ENCODE data around the gene FTO. TPM values are rescaled to one million over a fixed set of nuclear protein-coding genes. Genes with fewer than 3 reads are reported as not detected.
A peak's percentile ranks its signal among the peaks of the same experiment; 100 is the strongest.

The FTO gene
- total RNA-seq, 1 donor from 2014 or later = 98.6 TPM

DNA sequence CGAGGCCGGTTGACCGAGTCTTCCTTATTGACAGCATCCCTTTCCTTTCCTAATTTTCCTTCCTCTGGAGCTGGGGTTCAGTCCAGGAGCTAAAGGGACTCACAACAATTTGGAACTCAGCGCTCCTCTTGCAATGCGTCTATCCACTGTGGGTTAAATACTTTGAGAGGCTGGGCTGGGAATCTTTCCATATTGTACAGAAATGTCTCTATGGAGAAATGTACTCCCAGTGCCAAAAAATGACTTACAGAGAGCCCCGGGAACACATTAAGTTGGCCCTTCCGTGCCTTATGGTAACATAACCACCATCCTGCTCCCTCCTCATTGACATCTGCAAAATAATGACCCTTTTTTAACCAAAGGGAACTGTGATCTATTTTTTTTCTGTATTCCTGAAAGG is 192.8 kb downstream of the FTO start:
- peaks cover 29% of the 10 kb centered on the region for H3K4me1 ChIP-seq
- ATAC-seq (no peak), DNase-seq (no peak)
- H3K27ac ChIP-seq = no peak overlapping the region
- no peaks in the 10 kb centered on the region for H3K9me3 ChIP-seq
- no peaks in the 10 kb centered on the region for H3K36me3 ChIP-seq
- no peak overlapping the region for H3K4me3 ChIP-seq
- intact Hi-C loops (cut with DNase I) = no loop called here
- no peaks in the 10 kb centered on the region for H3K27me3 ChIP-seq (ENCODE audit: low read depth)
- TF ChIP-seq CTCF (IDR thresholded peaks at IDR 0.05) = no peak

DNA sequence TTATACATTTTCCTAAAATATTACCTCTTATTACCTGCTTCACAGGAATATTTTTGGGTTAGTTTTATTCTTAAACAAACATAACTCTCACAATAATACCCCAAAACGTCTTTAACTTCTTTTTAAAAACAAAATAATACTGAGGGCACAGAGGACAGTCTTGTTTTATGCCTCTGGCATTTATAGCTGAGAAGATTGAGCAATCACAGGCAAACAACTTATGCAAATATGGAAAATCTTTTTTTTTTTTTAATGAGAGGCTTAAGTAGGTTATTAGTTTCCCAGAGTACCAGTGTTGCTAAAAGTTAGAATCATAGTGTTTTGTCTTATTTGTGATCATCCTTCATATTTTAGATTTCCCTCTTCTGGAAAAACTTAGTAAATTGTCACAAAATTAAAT is 195.0 kb downstream of the FTO start:
- H3K27ac ChIP-seq = no peak overlapping the region
- no peak for TF ChIP-seq CTCF (IDR thresholded peaks at IDR 0.05)
- peak; percentile 37 to 57 for ATAC-seq

DNA sequence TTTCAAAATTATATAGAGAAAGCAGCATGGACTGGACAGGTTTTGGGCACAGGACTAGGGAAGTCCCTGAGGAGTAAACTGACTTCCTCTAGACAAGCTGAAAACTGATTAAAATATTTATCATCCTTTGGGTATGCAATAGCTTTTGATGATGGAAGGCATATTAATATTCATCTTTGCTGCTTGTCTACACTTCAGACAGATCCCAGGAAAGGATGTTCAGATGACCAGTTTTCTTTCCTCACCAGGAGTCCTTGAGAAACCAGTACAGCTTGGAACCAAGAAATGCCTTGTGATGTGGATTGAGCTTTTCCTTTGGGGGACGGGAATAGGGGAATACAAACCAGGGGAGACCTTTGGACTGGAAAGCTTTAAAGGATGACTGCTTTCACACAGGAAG is 195.5 kb downstream of the FTO start:
- no peaks in the 10 kb centered on the region for H3K9me3 ChIP-seq
- intact Hi-C loops (cut with DNase I) = no loop called here

More for the DNA sequence above, 195.0 kb downstream of the FTO start:
- intact Hi-C loops (cut with DNase I) = no loop called here
- Histone ChIP-seq H3K36me3 (no peaks in the 10 kb centered on the region), H3K4me1 (peaks cover 25% of the 10 kb centered on the region), H3K4me3 (no peak overlapping the region), H3K9me3 (no peaks in the 10 kb centered on the region), H3K27me3 (ENCODE audit: low read depth) (no peaks in the 10 kb centered on the region)
- DNase-seq = no peak

DNA sequence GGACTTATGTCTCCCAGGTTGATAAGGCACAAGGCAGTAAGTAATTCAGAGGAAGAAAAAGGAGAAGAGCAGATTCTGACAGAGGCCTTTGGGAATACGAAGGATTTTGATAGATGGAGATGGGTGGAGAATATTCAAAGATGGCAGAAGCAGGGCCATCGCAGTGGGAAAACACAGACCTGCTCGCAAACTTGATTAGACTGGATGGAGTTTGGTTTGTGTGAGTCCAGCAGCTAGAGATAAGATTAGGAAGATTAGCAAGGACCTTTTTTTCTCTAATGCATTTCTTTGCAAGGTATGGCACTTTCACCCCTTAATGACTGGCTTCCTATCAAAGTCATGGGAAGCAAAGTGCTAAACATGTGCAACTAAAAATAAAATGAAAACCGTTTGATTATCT is 196.7 kb downstream of the FTO start:
- Histone ChIP-seq H3K27me3 (ENCODE audit: low read depth) (no peaks in the 10 kb centered on the region), H3K36me3 (no peaks in the 10 kb centered on the region), H3K27ac (no peak overlapping the region), H3K4me3 (no peak overlapping the region), H3K9me3 (no peaks in the 10 kb centered on the region), H3K4me1 (peaks cover 29% of the 10 kb centered on the region)
- no peak for ATAC-seq
- DNase-seq = no peak
- TF ChIP-seq CTCF (IDR thresholded peaks at IDR 0.05) = no peak
- intact Hi-C loops (cut with DNase I) = no loop called here

More for the DNA sequence above, 195.5 kb downstream of the FTO start:
- TF ChIP-seq CTCF (IDR thresholded peaks at IDR 0.05) = no peak
- peaks cover 26% of the 10 kb centered on the region for H3K4me1 ChIP-seq
- H3K36me3 ChIP-seq = no peaks in the 10 kb centered on the region
- peak in 1 of 2 donors; percentile 37 for ATAC-seq
- H3K4me3 ChIP-seq = no peak overlapping the region
- no peak overlapping the region for H3K27ac ChIP-seq
- H3K27me3 ChIP-seq (ENCODE audit: low read depth) = no peaks in the 10 kb centered on the region
- no peak for DNase-seq

GRCh38 chr16:53901408-53901807 is 197.5 kb downstream of the FTO start:
- ATAC-seq (peak; percentile 62 to 72), DNase-seq (no peak)
- H3K9me3 ChIP-seq = no peaks in the 10 kb centered on the region
- H3K27me3 ChIP-seq (ENCODE audit: low read depth) = no peaks in the 10 kb centered on the region
- intact Hi-C loops (cut with DNase I) = no loop called here
- H3K27ac ChIP-seq = no peak overlapping the region
- no peak overlapping the region for H3K4me3 ChIP-seq
- H3K36me3 ChIP-seq = no peaks in the 10 kb centered on the region
- TF ChIP-seq CTCF (IDR thresholded peaks at IDR 0.05) = no peak
- peaks cover 29% of the 10 kb centered on the region for H3K4me1 ChIP-seq

- TF ChIP-seq CTCF (IDR thresholded peaks at IDR 0.05) = no peak
- Histone ChIP-seq H3K4me3 (no peak overlapping the region), H3K9me3 (no peaks in the 10 kb centered on the region), H3K27me3 (ENCODE audit: low read depth) (no peaks in the 10 kb centered on the region), H3K36me3 (no peaks in the 10 kb centered on the region), H3K27ac (no peak overlapping the region), H3K4me1 (peaks cover 20% of the 10 kb centered on the region)
- DNase-seq (no peak), ATAC-seq (no peak)
- intact Hi-C loops (cut with DNase I) = no loop called here
Measured at GRCh38 chr16:53904533-53904932, 200.6 kb downstream of the FTO start.

All from lower lobe of right lung (tissue), 2 donors.